G401.6 (cell line): ENCODE data around the gene PKP1.

Experiments used
- FAIRE-seq: peaks from 2 replicates; lab custom pipeline; 2012; peaks lifted over from hg19 to GRCh38; lab: Jason Lieb, UNC

PKP1 gene

GRCh38 chr1:201353186-201353940 is 70.1 kb downstream of the PKP1 start:
- no peak for FAIRE-seq

- FAIRE-seq, result no peak
These were observed 71.0 kb downstream of the PKP1 start for GRCh38 chr1:201354151-201354900.

- no peak for FAIRE-seq
These were observed 71.6 kb downstream of the PKP1 start for GRCh38 chr1:201354901-201355295.

- FAIRE-seq, result no peak
These were observed 72.2 kb downstream of the PKP1 start for GRCh38 chr1:201355471-201355870.

GRCh38 chr1:201356236-201356635 is 72.9 kb downstream of the PKP1 start:
- FAIRE-seq, result no peak

- no peak for FAIRE-seq
These were observed 73.4 kb downstream of the PKP1 start for GRCh38 chr1:201356701-201357100.

GRCh38 chr1:201357211-201357610 is 73.9 kb downstream of the PKP1 start:
- no peak for FAIRE-seq

- no peak for FAIRE-seq
These were observed 74.5 kb downstream of the PKP1 start for GRCh38 chr1:201357636-201358348.

GRCh38 chr1:201358596-201358995 is 75.3 kb downstream of the PKP1 start:
- no peak for FAIRE-seq

GRCh38 chr1:201359031-201359872 is 75.9 kb downstream of the PKP1 start:
- no peak for FAIRE-seq

- no peak for FAIRE-seq
These were observed 76.5 kb downstream of the PKP1 start for GRCh38 chr1:201359873-201360210.

- FAIRE-seq, result no peak
These were observed 77.2 kb downstream of the PKP1 start for GRCh38 chr1:201360486-201360885.

- no peak for FAIRE-seq
These were observed 77.8 kb downstream of the PKP1 start for GRCh38 chr1:201360901-201361651.

- FAIRE-seq, result no peak
These were observed 78.6 kb downstream of the PKP1 start for GRCh38 chr1:201361652-201362504.

GRCh38 chr1:201362906-201363305 is 79.6 kb downstream of the PKP1 start:
- no peak for FAIRE-seq

GRCh38 chr1:201363467-201363866 is 80.2 kb downstream of the PKP1 start:
- FAIRE-seq, result no peak

GRCh38 chr1:201364808-201365105 is 81.5 kb downstream of the PKP1 start:
- no peak for FAIRE-seq

- no peak for FAIRE-seq
These were observed 81.9 kb downstream of the PKP1 start for GRCh38 chr1:201365251-201365650.

- FAIRE-seq, result no peak
These were observed 83.4 kb downstream of the PKP1 start for GRCh38 chr1:201366696-201367095.

- FAIRE-seq, result no peak
These were observed 85.9 kb downstream of the PKP1 start for GRCh38 chr1:201369209-201369608.

GRCh38 chr1:201370500-201370899 is 87.2 kb downstream of the PKP1 start:
- no peak for FAIRE-seq
